ENCODE results near the gene PPFIBP1.
"Not testable (repeated sequence)": the region's sequence is repeated elsewhere in the genome, so short reads cannot be mapped to it uniquely, and the experiment has no call there.

Gene PPFIBP1

GRCh38 chr12:27619308-27619707 lies 95.3 kb downstream of the PPFIBP1 start:
- Histone ChIP-seq H3K27ac (no peak overlapping the region), H3K36me3 (ENCODE audit: insufficient read depth, low read length) (no peaks in the 10 kb centered on the region), H3K9ac (ENCODE audit: insufficient read length) (no peak overlapping the region), H3K4me3 (no peak overlapping the region), H3K9me3 (ENCODE audit: low read depth, low read length) (no peaks in the 10 kb centered on the region)
- TF ChIP-seq POLR2AphosphoS5 (IDR thresholded peaks at IDR 0.05; ENCODE audit: borderline replicate concordance, low read depth, low read length) (no peak), FOXP2 (optimal IDR thresholded peaks at IDR 0.05; ENCODE audit: control extremely low read depth, extremely low read length, insufficient read depth) (no peak)
- DNase-seq (ENCODE audit: low read depth, low spot score), result no peak

GRCh38 chr12:27620121-27620520 lies 96.1 kb downstream of the PPFIBP1 start:
- H3K27ac ChIP-seq, result no peak overlapping the region

GRCh38 chr12:27622436-27623195 lies 98.6 kb downstream of the PPFIBP1 start:
- DNase-seq (ENCODE audit: low read depth, low spot score), result no peak
- Histone ChIP-seq H3K9me3 (ENCODE audit: low read depth, low read length) (no peaks in the 10 kb centered on the region), H3K4me3 (no peak overlapping the region), H3K36me3 (ENCODE audit: insufficient read depth, low read length) (no peaks in the 10 kb centered on the region), H3K27ac (no peak overlapping the region), H3K9ac (ENCODE audit: insufficient read length) (no peak overlapping the region)
- TF ChIP-seq POLR2AphosphoS5 (IDR thresholded peaks at IDR 0.05; ENCODE audit: borderline replicate concordance, low read depth, low read length), result no peak
- no peak for TF ChIP-seq FOXP2 (optimal IDR thresholded peaks at IDR 0.05; ENCODE audit: control extremely low read depth, extremely low read length, insufficient read depth)
- TF ChIP-seq EZH2 (IDR thresholded peaks at IDR 0.05), result no peak

More at GRCh38 chr12:27620121-27620520, 96.1 kb downstream of the PPFIBP1 start:
- Histone ChIP-seq H3K4me3 (no peak overlapping the region), H3K36me3 (ENCODE audit: insufficient read depth, low read length) (no peaks in the 10 kb centered on the region), H3K9ac (ENCODE audit: insufficient read length) (no peak overlapping the region), H3K9me3 (ENCODE audit: low read depth, low read length) (no peaks in the 10 kb centered on the region)
- TF ChIP-seq FOXP2 (optimal IDR thresholded peaks at IDR 0.05; ENCODE audit: control extremely low read depth, extremely low read length, insufficient read depth) (no peak), POLR2AphosphoS5 (IDR thresholded peaks at IDR 0.05; ENCODE audit: borderline replicate concordance, low read depth, low read length) (no peak), EZH2 (IDR thresholded peaks at IDR 0.05) (no peak)
- DNase-seq (ENCODE audit: low read depth, low spot score), result no peak

- no peak for DNase-seq (ENCODE audit: low read depth, low spot score)
Observed at GRCh38 chr12:27623645-27624044, 99.6 kb downstream of the PPFIBP1 start.

GRCh38 chr12:27624586-27624985 lies 100.6 kb downstream of the PPFIBP1 start:
- H3K9ac ChIP-seq (ENCODE audit: insufficient read length), result no peak overlapping the region
- no peak for DNase-seq (ENCODE audit: low read depth, low spot score)
- H3K4me3 ChIP-seq, result no peak overlapping the region
- TF ChIP-seq EZH2 (IDR thresholded peaks at IDR 0.05) (no peak), POLR2AphosphoS5 (IDR thresholded peaks at IDR 0.05; ENCODE audit: borderline replicate concordance, low read depth, low read length) (no peak), FOXP2 (optimal IDR thresholded peaks at IDR 0.05; ENCODE audit: control extremely low read depth, extremely low read length, insufficient read depth) (no peak)
- no peaks in the 10 kb centered on the region for H3K9me3 ChIP-seq (ENCODE audit: low read depth, low read length)
- H3K27ac ChIP-seq, result no peak overlapping the region
- H3K36me3 ChIP-seq (ENCODE audit: insufficient read depth, low read length), result no peaks in the 10 kb centered on the region

More at GRCh38 chr12:27623645-27624044, 99.6 kb downstream of the PPFIBP1 start:
- Histone ChIP-seq H3K4me3 (no peak overlapping the region), H3K36me3 (ENCODE audit: insufficient read depth, low read length) (no peaks in the 10 kb centered on the region), H3K9ac (ENCODE audit: insufficient read length) (no peak overlapping the region), H3K27ac (no peak overlapping the region), H3K9me3 (ENCODE audit: low read depth, low read length) (no peaks in the 10 kb centered on the region)
- TF ChIP-seq FOXP2 (optimal IDR thresholded peaks at IDR 0.05; ENCODE audit: control extremely low read depth, extremely low read length, insufficient read depth), result no peak
- no peak for TF ChIP-seq POLR2AphosphoS5 (IDR thresholded peaks at IDR 0.05; ENCODE audit: borderline replicate concordance, low read depth, low read length)
- no peak for TF ChIP-seq EZH2 (IDR thresholded peaks at IDR 0.05)

GRCh38 chr12:27627123-27627852 lies 103.3 kb downstream of the PPFIBP1 start:
- Histone ChIP-seq H3K4me3 (no peak overlapping the region), H3K9me3 (ENCODE audit: low read depth, low read length) (no peaks in the 10 kb centered on the region), H3K27ac (no peak overlapping the region), H3K36me3 (ENCODE audit: insufficient read depth, low read length) (no peaks in the 10 kb centered on the region), H3K9ac (ENCODE audit: insufficient read length) (no peak overlapping the region)
- DNase-seq (ENCODE audit: low read depth, low spot score), result no peak
- TF ChIP-seq FOXP2 (optimal IDR thresholded peaks at IDR 0.05; ENCODE audit: control extremely low read depth, extremely low read length, insufficient read depth), result no peak
- TF ChIP-seq EZH2 (IDR thresholded peaks at IDR 0.05), result no peak
- no peak for TF ChIP-seq POLR2AphosphoS5 (IDR thresholded peaks at IDR 0.05; ENCODE audit: borderline replicate concordance, low read depth, low read length)

- not testable (repeated sequence) for H3K4me3 ChIP-seq; H3K9ac ChIP-seq (ENCODE audit: insufficient read length); DNase-seq (ENCODE audit: low read depth, low spot score); H3K36me3 ChIP-seq (ENCODE audit: insufficient read depth, low read length); H3K9me3 ChIP-seq (ENCODE audit: low read depth, low read length); H3K27ac ChIP-seq
Observed at GRCh38 chr12:27627853-27628469, 104.0 kb downstream of the PPFIBP1 start.

GRCh38 chr12:27630219-27630618 lies 106.2 kb downstream of the PPFIBP1 start:
- H3K9ac ChIP-seq (ENCODE audit: insufficient read length); H3K9me3 ChIP-seq (ENCODE audit: low read depth, low read length); H3K4me3 ChIP-seq; H3K36me3 ChIP-seq (ENCODE audit: insufficient read depth, low read length); DNase-seq (ENCODE audit: low read depth, low spot score); H3K27ac ChIP-seq: not testable (repeated sequence)

All from SK-N-MC (cell line).